PFSK-1 (cell line): ENCODE data around the gene SF3B3.

ENCODE experiments used
- FOXP2 ChIP-seq: optimal IDR thresholded peaks from 2 replicates; pipeline ENCODE3; 2011; ENCODE audit warnings: borderline replicate concordance, control low read depth, inconsistent platforms; ENCODE audit not compliant: insufficient read depth; ENCODE audit errors: extremely low read length, extremely low read depth
- POLR2AphosphoS5 ChIP-seq: IDR thresholded peaks from 2 replicates; pipeline ENCODE4 v1.6.1; 2012; ENCODE audit warnings: low read depth, mild to moderate bottlenecking, control low read depth, low read length, moderate library complexity
- REST ChIP-seq, 2 experiments: IDR thresholded peaks; 2 replicates each; pipeline versions ENCODE4 v1.6.1 to v1.8.0; 2011 to 2012; ENCODE audit warnings: low read depth in 2 of 2, low read length in 2 of 2, control low read depth in 1 of 2, inconsistent platforms in 1 of 2, mild to moderate bottlenecking in 1 of 2, moderate library complexity in 1 of 2; ENCODE audit not compliant: insufficient read depth in 1 of 2
- SIN3A ChIP-seq: IDR thresholded peaks from 2 replicates; pipeline ENCODE4 v1.6.1; 2012; ENCODE audit warnings: mild to moderate bottlenecking, low read length, moderate library complexity, borderline replicate concordance; ENCODE audit not compliant: insufficient read depth
- TAF1 ChIP-seq: IDR thresholded peaks from 2 replicates; pipeline ENCODE4 v1.6.1; 2012; ENCODE audit warnings: low read length, control low read depth, borderline replicate concordance; ENCODE audit not compliant: insufficient read depth

Gene SF3B3

DNA sequence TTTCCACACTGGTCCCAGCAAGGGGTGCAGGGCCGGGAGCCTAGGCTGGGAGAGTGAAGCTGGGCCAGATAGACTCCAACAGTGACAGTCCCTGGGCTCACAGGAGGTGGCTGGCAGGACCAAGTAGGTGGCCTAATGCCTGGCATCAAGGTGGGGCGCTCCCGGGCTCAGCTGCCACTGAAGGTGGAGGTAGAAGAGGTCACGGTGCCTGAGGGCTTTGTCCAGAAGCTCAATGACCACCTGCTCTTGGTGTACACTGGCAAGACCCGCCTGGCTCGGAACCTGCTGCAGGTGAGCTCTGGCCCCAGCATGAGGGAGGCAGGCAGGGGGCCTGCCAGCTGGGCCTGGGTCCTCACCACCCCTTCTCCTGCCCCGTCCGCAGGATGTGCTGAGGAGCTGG lies 45.4 kb upstream of the SF3B3 start:
- TF ChIP-seq SIN3A (no peak), POLR2AphosphoS5 (no peak), TAF1 (no peak), REST (IDR thresholded peaks at IDR 0.05; ENCODE audit: insufficient read depth in 1 of 2, low read depth in 2 of 2, low read length in 2 of 2) (no peak), FOXP2 (no peak)

GRCh38 chr16:70478912-70479341 lies 44.7 kb upstream of the SF3B3 start:
- no peak for TF ChIP-seq TAF1
- no peak for TF ChIP-seq REST (IDR thresholded peaks at IDR 0.05; ENCODE audit: insufficient read depth in 1 of 2, low read depth in 2 of 2, low read length in 2 of 2)
- TF ChIP-seq FOXP2: no peak
- no peak for TF ChIP-seq SIN3A
- TF ChIP-seq POLR2AphosphoS5: no peak

GRCh38 chr16:70480127-70481105 lies 43.2 kb upstream of the SF3B3 start:
- TF ChIP-seq TAF1: no peak

- TF ChIP-seq FOXP2: no peak
- no peak for TF ChIP-seq POLR2AphosphoS5
These were observed 41.6 kb upstream of the SF3B3 start for GRCh38 chr16:70481929-70482536.

DNA sequence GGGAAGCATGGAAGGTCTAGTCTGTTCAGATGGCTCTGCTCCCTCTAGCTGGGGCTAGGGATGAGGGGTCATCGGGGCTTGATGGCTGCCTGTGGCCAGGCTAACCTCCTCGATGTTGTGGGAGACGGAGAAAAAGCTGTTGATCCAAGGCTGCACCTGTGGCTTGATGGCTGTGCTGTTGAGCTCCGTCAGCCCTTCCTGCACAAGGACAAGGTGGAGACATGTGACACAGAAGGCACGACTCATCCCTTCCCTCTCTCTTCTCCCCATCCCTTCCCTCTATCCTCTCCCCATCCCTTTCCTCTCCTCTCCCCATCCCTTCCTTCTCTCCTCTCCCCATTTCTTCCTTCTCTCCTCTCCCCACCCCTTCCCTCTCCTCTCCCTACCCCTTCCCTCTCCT lies 41.0 kb upstream of the SF3B3 start:
- TF ChIP-seq TAF1 (no peak), FOXP2 (no peak), REST (IDR thresholded peaks at IDR 0.05; ENCODE audit: insufficient read depth in 1 of 2, low read depth in 2 of 2, low read length in 2 of 2) (no peak), POLR2AphosphoS5 (no peak), SIN3A (no peak)

DNA sequence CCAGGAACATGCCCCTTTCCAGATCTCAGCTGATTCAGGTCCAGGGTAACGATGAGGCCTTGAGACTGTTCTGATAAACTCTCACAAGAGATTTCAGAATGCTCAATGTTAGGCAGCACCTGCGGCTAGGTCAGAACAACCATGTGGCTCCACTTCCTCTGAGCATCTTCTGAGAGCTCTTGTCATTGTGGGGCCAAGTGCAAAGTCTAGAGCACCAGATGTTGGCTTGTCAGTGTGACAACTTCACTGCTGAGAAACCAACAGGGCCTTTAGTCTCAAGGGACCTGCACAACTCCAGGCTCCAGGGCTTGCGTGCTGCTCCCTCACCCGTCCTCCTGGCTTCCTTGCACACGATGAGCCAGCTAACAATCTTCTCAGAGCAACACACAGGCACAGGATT lies 40.2 kb upstream of the SF3B3 start:
- no peak for TF ChIP-seq FOXP2
- TF ChIP-seq REST (IDR thresholded peaks at IDR 0.05; ENCODE audit: insufficient read depth in 1 of 2, low read depth in 2 of 2, low read length in 2 of 2): no peak
- TF ChIP-seq TAF1: no peak
- TF ChIP-seq SIN3A: no peak
- TF ChIP-seq POLR2AphosphoS5: no peak
